ENCODE data around the gene EFCAB14. TPM values are rescaled to one million over a fixed set of nuclear protein-coding genes. Genes with fewer than 3 reads are reported as not detected.
"Not testable (repeated sequence)": the region's sequence is repeated elsewhere in the genome, so short reads cannot be mapped to it uniquely, and the experiment has no call there.

EFCAB14 gene
- total RNA-seq, 4 donors from 2014 or later: 59.5 to 70.2 (median 62.8) TPM

- H3K4me3 ChIP-seq: no peak overlapping the region
- peaks cover 0 to 5% of the 10 kb centered on the region in 2 donors for H3K4me1 ChIP-seq
- intact Hi-C loops (cut with DNase I; ENCODE audit: low total_unique reads): no loop called here
- no peaks in the 10 kb centered on the region for H3K9me3 ChIP-seq
- in situ Hi-C loops (cut with MboI; ENCODE audit: low sequenced_read_pairs in 4 of 4): no loop called here
- H3K36me3 ChIP-seq: no peaks in the 10 kb centered on the region
- ATAC-seq (no peak), DNase-seq (no peak)
- no peaks in the 10 kb centered on the region for H3K27me3 ChIP-seq
- TF ChIP-seq POLR2A (IDR thresholded peaks at IDR 0.05): no peak
- no peak for TF ChIP-seq CTCF (IDR thresholded peaks at IDR 0.05 in 4 of 5, conservative IDR thresholded peaks at IDR 0.05 in 1 of 5)
- H3K27ac ChIP-seq: no peak overlapping the region
These were observed 36.2 kb upstream of the EFCAB14 start for GRCh38 chr1:46755121-46755520.

- DNase-seq; in situ Hi-C loops (cut with MboI; ENCODE audit: low sequenced_read_pairs in 4 of 4); H3K27ac ChIP-seq; H3K4me1 ChIP-seq; ATAC-seq; H3K9me3 ChIP-seq; H3K4me3 ChIP-seq; H3K36me3 ChIP-seq; H3K27me3 ChIP-seq: not testable (repeated sequence)
- intact Hi-C loops (cut with DNase I; ENCODE audit: low total_unique reads): loop anchor here (5.0 kb wide), 1 partner anchor 48 kb away; no protein-coding TSS in a partner anchor
These were observed 35.8 kb upstream of the EFCAB14 start for GRCh38 chr1:46754707-46755106.

GRCh38 chr1:46753985-46754384 lies 35.1 kb upstream of the EFCAB14 start:
- in situ Hi-C loops (cut with MboI; ENCODE audit: low sequenced_read_pairs in 4 of 4) (no loop called here), intact Hi-C loops (cut with DNase I; ENCODE audit: low total_unique reads) (loop anchor here (5.0 kb wide), 1 partner anchor 48 kb away; no protein-coding TSS in a partner anchor)
- TF ChIP-seq POLR2A (IDR thresholded peaks at IDR 0.05): no peak
- TF ChIP-seq CTCF (IDR thresholded peaks at IDR 0.05 in 4 of 5, conservative IDR thresholded peaks at IDR 0.05 in 1 of 5): no peak
- no peaks in the 10 kb centered on the region for H3K36me3 ChIP-seq
- H3K27me3 ChIP-seq: no peaks in the 10 kb centered on the region
- H3K4me3 ChIP-seq: no peak overlapping the region
- H3K27ac ChIP-seq: no peak overlapping the region
- H3K4me1 ChIP-seq: peaks cover 0 to 17% of the 10 kb centered on the region in 2 donors
- DNase-seq (no peak), ATAC-seq (no peak)
- H3K9me3 ChIP-seq: no peaks in the 10 kb centered on the region

GRCh38 chr1:46749921-46750404 lies 31.0 kb upstream of the EFCAB14 start:
- H3K27ac ChIP-seq: peak overlapping the region; percentile 45 to 74 (median 63)
- no peaks in the 10 kb centered on the region for H3K9me3 ChIP-seq
- H3K27me3 ChIP-seq: no peaks in the 10 kb centered on the region

GRCh38 chr1:46749404-46749803 lies 30.5 kb upstream of the EFCAB14 start:
- ATAC-seq (no peak), DNase-seq (no peak)
- no peaks in the 10 kb centered on the region for H3K27me3 ChIP-seq
- TF ChIP-seq CTCF (IDR thresholded peaks at IDR 0.05 in 4 of 5, conservative IDR thresholded peaks at IDR 0.05 in 1 of 5) (no peak), POLR2A (IDR thresholded peaks at IDR 0.05) (no peak)
- intact Hi-C loops (cut with DNase I; ENCODE audit: low total_unique reads) (no loop called here), in situ Hi-C loops (cut with MboI; ENCODE audit: low sequenced_read_pairs in 4 of 4) (loop anchor here in 3 of 4 donors (25.0 kb wide), 2 partner anchors 312 to 337 kb away; no protein-coding TSS in a partner anchor)
- H3K9me3 ChIP-seq: no peaks in the 10 kb centered on the region
- H3K36me3 ChIP-seq: no peaks in the 10 kb centered on the region
- H3K4me3 ChIP-seq: no peak overlapping the region
- peaks cover 0 to 19% of the 10 kb centered on the region in 2 donors for H3K4me1 ChIP-seq
- H3K27ac ChIP-seq: peak overlapping the region; percentile 45 to 74 (median 63)

More at GRCh38 chr1:46749921-46750404, 31.0 kb upstream of the EFCAB14 start:
- intact Hi-C loops (cut with DNase I; ENCODE audit: low total_unique reads): loop anchor here (5.0 kb wide), 1 partner anchor 52 kb away; no protein-coding TSS in a partner anchor
- TF ChIP-seq POLR2A (IDR thresholded peaks at IDR 0.05) (peak in 1 of 2 donors; percentile 17), CTCF (IDR thresholded peaks at IDR 0.05 in 4 of 5, conservative IDR thresholded peaks at IDR 0.05 in 1 of 5) (no peak)
- peak; percentile 47 to 70 for DNase-seq
- Histone ChIP-seq H3K4me1 (peaks cover 0 to 19% of the 10 kb centered on the region in 2 donors), H3K36me3 (no peaks in the 10 kb centered on the region), H3K4me3 (no peak overlapping the region)
- peak; percentile 79 to 80 for ATAC-seq
- in situ Hi-C loops (cut with MboI; ENCODE audit: low sequenced_read_pairs in 4 of 4): loop anchor here in 3 of 4 donors (25.0 kb wide), 2 partner anchors 313 to 338 kb away; no protein-coding TSS in a partner anchor

Measured in gastrocnemius medialis (tissue), 4 donors.